C4-2B (cell line): ENCODE results near the gene SPIB.

Experiments
- ZFX ChIP-seq: fragments of 450-650 bp; IDR thresholded peaks from 2 replicates; pipeline ENCODE4 v1.6.1; 2017
- TF ChIP-seq, protein P1 (sequence below): fragments of 450-650 bp; conservative IDR thresholded peaks from 2 replicates; pipeline ENCODE4 v1.5.1; 2017; ENCODE audit warnings: mild to moderate bottlenecking

DNA sequence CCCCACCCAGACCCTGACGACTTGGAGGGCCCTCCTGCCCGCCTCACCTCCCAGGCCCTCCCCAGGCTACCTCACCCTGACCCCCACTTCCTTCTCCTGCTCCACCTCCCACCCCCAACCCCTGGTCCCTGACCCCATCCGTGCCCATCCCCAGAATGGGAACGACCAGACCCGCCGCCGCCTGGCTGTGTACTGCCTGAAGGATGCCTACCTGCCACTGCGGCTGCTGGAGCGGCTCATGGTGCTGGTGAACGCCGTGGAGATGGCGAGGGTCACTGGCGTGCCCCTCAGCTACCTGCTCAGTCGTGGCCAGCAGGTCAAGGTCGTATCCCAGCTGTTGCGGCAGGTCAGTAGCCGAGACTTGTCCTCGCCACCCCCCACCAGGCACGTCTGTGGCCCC lies 11.9 kb upstream of the SPIB start:
- TF ChIP-seq, protein P1, sequence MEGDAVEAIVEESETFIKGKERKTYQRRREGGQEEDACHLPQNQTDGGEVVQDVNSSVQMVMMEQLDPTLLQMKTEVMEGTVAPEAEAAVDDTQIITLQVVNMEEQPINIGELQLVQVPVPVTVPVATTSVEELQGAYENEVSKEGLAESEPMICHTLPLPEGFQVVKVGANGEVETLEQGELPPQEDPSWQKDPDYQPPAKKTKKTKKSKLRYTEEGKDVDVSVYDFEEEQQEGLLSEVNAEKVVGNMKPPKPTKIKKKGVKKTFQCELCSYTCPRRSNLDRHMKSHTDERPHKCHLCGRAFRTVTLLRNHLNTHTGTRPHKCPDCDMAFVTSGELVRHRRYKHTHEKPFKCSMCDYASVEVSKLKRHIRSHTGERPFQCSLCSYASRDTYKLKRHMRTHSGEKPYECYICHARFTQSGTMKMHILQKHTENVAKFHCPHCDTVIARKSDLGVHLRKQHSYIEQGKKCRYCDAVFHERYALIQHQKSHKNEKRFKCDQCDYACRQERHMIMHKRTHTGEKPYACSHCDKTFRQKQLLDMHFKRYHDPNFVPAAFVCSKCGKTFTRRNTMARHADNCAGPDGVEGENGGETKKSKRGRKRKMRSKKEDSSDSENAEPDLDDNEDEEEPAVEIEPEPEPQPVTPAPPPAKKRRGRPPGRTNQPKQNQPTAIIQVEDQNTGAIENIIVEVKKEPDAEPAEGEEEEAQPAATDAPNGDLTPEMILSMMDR, result no peak
- no peak for TF ChIP-seq ZFX
